H1 (cell line): Measurements from ENCODE around the gene ANKS1B. TPM values are rescaled to one million over a fixed set of nuclear protein-coding genes. Genes with fewer than 3 reads are reported as not detected.

Experiments
- BRCA1 ChIP-seq: IDR thresholded peaks from 2 replicates; pipeline ENCODE4 v1.6.1; 2012; ENCODE audit warnings: low read depth, low read length, improper control_type of control experiment
- CHD1 ChIP-seq: IDR thresholded peaks from 2 replicates; pipeline ENCODE4 v1.6.1; 2012; ENCODE audit warnings: low read depth, low read length, improper control_type of control experiment
- CHD7 ChIP-seq: fragments of 300-600 bp; sonication (generic); IDR thresholded peaks from 2 replicates; pipeline ENCODE4 v1.7.1; 2012; ENCODE audit warnings: low read length, moderate library complexity, mild to moderate bottlenecking, inconsistent platforms; ENCODE audit not compliant: insufficient replicate concordance
- CREB1 ChIP-seq: IDR thresholded peaks from 2 replicates; pipeline ENCODE4 v1.6.1; 2012; ENCODE audit warnings: inconsistent platforms
- EGR1 ChIP-seq: IDR thresholded peaks from 2 replicates; pipeline ENCODE4 v1.6.1; 2011; ENCODE audit warnings: low read depth, low read length, borderline replicate concordance
- KDM1A ChIP-seq: fragments of 200-600, 300-600 bp; sonication (generic); IDR thresholded peaks from 2 replicates; pipeline ENCODE4 v1.7.1; 2016; ENCODE audit warnings: mild to moderate bottlenecking, low read length, borderline replicate concordance
- POLR2A ChIP-seq, 2 experiments: IDR thresholded peaks; 1 replicate in 1 of 2; 2 replicates in 1 of 2; pipeline ENCODE4 v1.6.1; 2011; ENCODE audit warnings: low read depth in 2 of 2, low read length in 2 of 2, mild to moderate bottlenecking in 2 of 2; ENCODE audit errors: control extremely low read depth in 1 of 2
- USF2 ChIP-seq: IDR thresholded peaks from 2 replicates; pipeline ENCODE4 v1.6.1; 2011; ENCODE audit warnings: low read length, improper control_type of control experiment
- ZNF274 ChIP-seq: IDR thresholded peaks from 2 replicates; pipeline ENCODE4 v1.7.0; 2012; ENCODE audit warnings: low read length, borderline replicate concordance; ENCODE audit errors: extremely low read depth
- polyA plus RNA-seq, 7 experiments: library from polyadenylated mRNA; depleted of rRNA in 3 of 7; stranded (reverse) in 5 of 7; unstranded in 2 of 7; fragments of >200 nt in 5 of 7; fragments of 200-250 nt in 2 of 7; gene quantifications; 1 replicate in 5 of 7; 2 replicates in 1 of 7; 4 replicates in 1 of 7; pipeline versions ENCODE4 v1.2.1 to v1.2.3, GENCODE V29; 2011 to 2013; ENCODE audit warnings: missing spikeins in 2 of 7, mixed read lengths in 2 of 7
- total RNA-seq: library from RNA; stranded (reverse); fragmentation: NEBNext Ultra II Directional; extraction: Animal tissue kit (Norgen Biotek cat#: 25700); gene quantifications from 2 replicates; pipeline ENCODE4 v1.2.1, GENCODE V29; 2021
- TF ChIP-seq, protein P1 (sequence below): IDR thresholded peaks from 2 replicates; pipeline ENCODE4 v1.6.1; 2012; ENCODE audit warnings: low read length, inconsistent platforms

Gene ANKS1B
- total and polyA plus RNA-seq, 2 of the 8 experiments (the other 6 are each of a cell fraction or from before 2014, with no cell fraction given), result 2.7 to 6.1 TPM

DNA sequence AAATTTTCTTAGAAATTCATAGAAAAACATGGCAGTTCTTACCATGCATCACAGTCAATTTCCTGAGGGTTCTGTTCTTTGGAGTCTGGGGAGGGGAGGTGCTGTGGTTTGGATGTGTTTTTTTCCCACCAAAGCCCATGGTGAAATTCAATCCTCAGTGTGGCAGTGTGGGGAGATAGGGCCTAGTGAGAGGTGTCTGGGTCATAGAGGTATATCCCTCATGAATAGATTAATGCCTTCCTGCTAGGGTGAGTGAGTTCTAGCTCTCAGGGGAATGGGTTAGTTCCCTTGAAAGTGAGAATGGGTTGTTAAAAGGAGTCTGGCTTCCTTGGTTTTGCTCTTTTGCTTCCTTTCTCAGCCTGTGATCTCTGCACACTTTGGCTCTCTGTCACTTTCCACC, 1061.9 kb downstream of the ANKS1B start (continued):
- no peak for TF ChIP-seq CHD7
- TF ChIP-seq, protein P1, sequence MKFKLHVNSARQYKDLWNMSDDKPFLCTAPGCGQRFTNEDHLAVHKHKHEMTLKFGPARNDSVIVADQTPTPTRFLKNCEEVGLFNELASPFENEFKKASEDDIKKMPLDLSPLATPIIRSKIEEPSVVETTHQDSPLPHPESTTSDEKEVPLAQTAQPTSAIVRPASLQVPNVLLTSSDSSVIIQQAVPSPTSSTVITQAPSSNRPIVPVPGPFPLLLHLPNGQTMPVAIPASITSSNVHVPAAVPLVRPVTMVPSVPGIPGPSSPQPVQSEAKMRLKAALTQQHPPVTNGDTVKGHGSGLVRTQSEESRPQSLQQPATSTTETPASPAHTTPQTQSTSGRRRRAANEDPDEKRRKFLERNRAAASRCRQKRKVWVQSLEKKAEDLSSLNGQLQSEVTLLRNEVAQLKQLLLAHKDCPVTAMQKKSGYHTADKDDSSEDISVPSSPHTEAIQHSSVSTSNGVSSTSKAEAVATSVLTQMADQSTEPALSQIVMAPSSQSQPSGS, result no peak
- no peak for TF ChIP-seq EGR1
- no peak for TF ChIP-seq BRCA1
- no peak for TF ChIP-seq KDM1A
- TF ChIP-seq CREB1, result no peak
- TF ChIP-seq CHD1, result no peak
- no peak for TF ChIP-seq USF2
- TF ChIP-seq ZNF274, result no peak
- no peak for TF ChIP-seq POLR2A (IDR thresholded peaks at IDR 0.05; ENCODE audit: control extremely low read depth in 1 of 2, low read depth in 2 of 2, low read length in 2 of 2)
